ENCODE data around the gene TTC33. TPM values are rescaled to one million over a fixed set of nuclear protein-coding genes. Genes with fewer than 3 reads are reported as not detected.

TTC33 gene
- total and polyA plus RNA-seq, 2 of the 13 experiments (the other 11 are each of a cell fraction or from before 2014, with no cell fraction given), result 4.5 to 20.0 TPM

GRCh38 chr5:40688996-40689395 is 66.8 kb downstream of the TTC33 start:
- in situ Hi-C loops (cut with HindIII; ENCODE audit: extremely low pct_ligation_motif_present, low pct_unique_long_range_greater_than_20kb), result loop anchor here (5.0 to 25.0 kb wide), 3 partner anchors 742 to 1102 kb away; no protein-coding TSS in a partner anchor
- no peak for FAIRE-seq
- DNase-seq (ENCODE audit: low spot score), result no peak
- H3K4me2 ChIP-seq (ENCODE audit: low read depth, low read length), result no peak overlapping the region
- H3K4me1 ChIP-seq (ENCODE audit: insufficient read depth, low read length), result no peaks in the 10 kb centered on the region
- POLR2A ChIA-PET, result no interaction called here
- no peak for ATAC-seq
- no peaks in the 10 kb centered on the region for H3K9me3 ChIP-seq (ENCODE audit: low read length)
- H3K79me2 ChIP-seq (ENCODE audit: insufficient read depth, low read length), result no peaks in the 10 kb centered on the region
- H3K4me3 ChIP-seq (replicated peaks in 1 of 3; ENCODE audit: insufficient read depth in 1 of 3, low read depth in 2 of 3, low read length in 3 of 3), result no peak overlapping the region
- no TSS peak for BruUV-seq (replicated peaks)
- CTCF ChIA-PET (ENCODE audit: low intra/inter-chr PET ratio, low total read pairs), result interaction anchor here (2.0 to 3.6 kb wide), 3 partner anchors 740 to 1110 kb away, joined by 15 to 35 read pairs (median 33); no protein-coding TSS in a partner anchor
- H2AFZ ChIP-seq (ENCODE audit: low read length), result no peak overlapping the region
- intact Hi-C loops (cut with micrococcal nuclease; ENCODE audit: unreplicated experiment), result loop anchor here (1.0 to 5.0 kb wide), 5 partner anchors 48 to 1110 kb away; no protein-coding TSS in a partner anchor
- H3K27me3 ChIP-seq (ENCODE audit: control insufficient read depth in 1 of 2, insufficient read depth in 2 of 2, low read length in 2 of 2), result no peaks in the 10 kb centered on the region
- H3K36me3 ChIP-seq (replicated peaks in 1 of 2; ENCODE audit: control insufficient read depth in 1 of 2, insufficient read depth in 2 of 2, low read length in 2 of 2), result no peaks in the 10 kb centered on the region
- H3K27ac ChIP-seq (ENCODE audit: extremely low read length, insufficient read depth, low read length), result no peak overlapping the region
- no peaks in the 10 kb centered on the region for H4K20me1 ChIP-seq (ENCODE audit: insufficient read depth, low read length)
- no peak overlapping the region for H3K9ac ChIP-seq (ENCODE audit: insufficient read depth, low read depth, low read length)
- no peak for TF ChIP-seq ZFP90 (CRISPR knock-in tag; IDR thresholded peaks at IDR 0.05; ENCODE audit: borderline replicate concordance)
- TF ChIP-seq PLRG1 (conservative IDR thresholded peaks at IDR 0.05), result no peak
- TF ChIP-seq ETS1 (CRISPR knock-in tag; IDR thresholded peaks at IDR 0.05), result no peak
- no peak for TF ChIP-seq ZNF574 (CRISPR knock-in tag; IDR thresholded peaks at IDR 0.05)
- no peak for TF ChIP-seq ZNF121 (CRISPR knock-in tag; IDR thresholded peaks at IDR 0.05)
- TF ChIP-seq MEIS2 (CRISPR knock-in tag; IDR thresholded peaks at IDR 0.05), result no peak
- no peak for TF ChIP-seq ZNF337 (CRISPR knock-in tag; IDR thresholded peaks at IDR 0.05; ENCODE audit: borderline replicate concordance, low read depth)
- no peak for TF ChIP-seq ZNF788 (CRISPR knock-in tag; IDR thresholded peaks at IDR 0.05; ENCODE audit: borderline replicate concordance)
- no peak for TF ChIP-seq WIZ (CRISPR knock-in tag; IDR thresholded peaks at IDR 0.05)
- TF ChIP-seq ZNF12 (CRISPR knock-in tag; IDR thresholded peaks at IDR 0.05), result no peak
- no peak for TF ChIP-seq RFX3 (CRISPR knock-in tag; IDR thresholded peaks at IDR 0.05)
- TF ChIP-seq RCOR2 (CRISPR knock-in tag; IDR thresholded peaks at IDR 0.05), result no peak
- TF ChIP-seq AGO2 (optimal IDR thresholded peaks at IDR 0.05; ENCODE audit: low read depth, low read length), result no peak
- TF ChIP-seq ZBTB46 (CRISPR knock-in tag; IDR thresholded peaks at IDR 0.05; ENCODE audit: borderline replicate concordance), result no peak
- TF ChIP-seq TFDP1 (CRISPR knock-in tag; IDR thresholded peaks at IDR 0.05; ENCODE audit: borderline replicate concordance), result no peak
- no peak for TF ChIP-seq ZFAT (CRISPR knock-in tag; conservative IDR thresholded peaks at IDR 0.05)
- TF ChIP-seq ZFP62 (CRISPR knock-in tag; IDR thresholded peaks at IDR 0.05), result no peak
- TF ChIP-seq TERF1 (CRISPR knock-in tag; IDR thresholded peaks at IDR 0.05), result no peak
- no peak for TF ChIP-seq ZNF619 (CRISPR knock-in tag; IDR thresholded peaks at IDR 0.05)
